GM21360 (cell line): ENCODE measurements around the gene CXorf65.

Experiments used
- ATAC-seq: cut with Tn5 transposase; IDR thresholded peaks from one replicate; pipeline ENCODE4 v1.9.1; 2021; ENCODE audit warnings: mild to moderate bottlenecking, moderate library complexity; ENCODE audit not compliant: unreplicated experiment

CXorf65 gene

DNA sequence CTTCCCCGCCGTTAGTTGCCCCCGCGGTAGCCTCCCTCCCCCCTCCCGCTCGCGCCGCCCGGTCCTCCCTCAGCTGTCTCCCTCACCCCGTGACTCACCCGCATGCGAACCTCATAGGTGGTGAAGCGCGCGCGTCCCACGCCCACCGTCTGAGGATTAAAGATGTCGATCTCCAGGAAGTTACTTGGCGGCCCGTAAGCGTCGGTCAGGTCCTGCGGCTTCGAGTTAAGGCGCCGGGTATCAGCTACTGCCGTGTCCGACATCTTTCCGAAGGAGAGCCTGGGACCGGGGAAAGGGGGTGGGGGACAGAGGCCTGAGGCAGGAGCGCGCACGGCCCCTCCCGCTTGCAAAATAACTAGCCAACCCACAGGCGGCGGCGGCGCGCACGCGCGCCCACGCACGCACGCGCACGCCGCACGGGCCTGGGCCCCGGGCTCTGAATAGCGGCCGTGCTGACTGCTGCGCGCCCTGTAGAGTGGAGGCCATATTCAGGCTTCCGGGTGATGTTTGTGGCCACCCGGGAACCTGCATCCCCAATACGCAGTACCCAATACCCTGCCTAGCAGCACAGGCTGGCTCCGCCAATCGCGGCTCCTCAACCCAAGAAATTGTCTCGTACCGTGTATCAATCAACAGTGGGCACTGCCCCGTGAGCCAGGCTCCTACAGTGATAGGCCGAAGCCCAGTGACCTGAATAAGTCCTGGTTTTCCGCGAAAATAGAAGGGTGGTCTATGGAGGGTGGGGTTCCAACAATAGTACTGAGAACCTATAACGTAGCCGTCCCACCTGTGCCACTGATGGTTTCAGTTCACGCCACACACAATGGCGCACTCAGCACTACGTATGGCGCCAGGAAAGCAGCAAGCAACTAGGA is 38.3 kb downstream of the CXorf65 start, which contains the start of gene SNX12:
TSS of gene SNX12 (minus strand) at position 291 of the 875 bp plus-strand sequence. CDS start at position 263, 28 bp downstream.
- ATAC-seq, result peak; percentile 87

DNA sequence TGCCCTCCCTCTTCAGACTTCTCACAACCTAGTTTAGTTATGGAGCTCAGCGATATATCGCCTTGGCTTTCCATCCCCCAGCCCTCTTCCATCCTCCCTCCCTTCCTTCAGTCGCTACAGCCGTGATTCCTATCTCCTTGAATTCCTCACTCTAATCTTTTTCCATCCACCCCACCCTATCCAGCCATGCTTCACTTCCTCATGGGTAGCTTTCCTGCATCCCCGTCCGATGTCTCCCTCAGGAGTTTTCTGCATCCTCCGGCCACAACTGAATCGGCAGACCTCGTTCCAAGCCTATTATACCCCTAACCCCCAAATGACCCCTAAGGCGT is 38.9 kb downstream of the CXorf65 start:
- ATAC-seq, result no peak

DNA sequence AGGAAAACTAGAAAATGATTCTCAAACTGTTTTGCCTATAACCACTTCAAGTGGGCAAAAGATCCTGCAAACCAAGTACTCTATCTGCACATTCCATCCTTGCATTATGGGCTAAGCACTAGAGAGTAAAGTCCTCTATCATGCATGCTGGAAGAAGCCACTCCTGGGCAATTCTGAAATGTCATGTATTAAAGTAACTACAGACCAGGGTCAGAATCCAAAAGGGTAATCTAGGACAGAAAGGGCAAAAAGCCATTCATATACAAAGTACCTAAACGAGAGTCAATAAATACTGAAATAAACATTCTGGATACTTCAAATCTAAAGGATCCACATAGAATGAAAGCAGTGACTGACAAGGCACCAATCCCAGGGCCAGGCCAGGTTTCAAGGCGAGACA is 39.5 kb downstream of the CXorf65 start:
- ATAC-seq, result no peak

DNA sequence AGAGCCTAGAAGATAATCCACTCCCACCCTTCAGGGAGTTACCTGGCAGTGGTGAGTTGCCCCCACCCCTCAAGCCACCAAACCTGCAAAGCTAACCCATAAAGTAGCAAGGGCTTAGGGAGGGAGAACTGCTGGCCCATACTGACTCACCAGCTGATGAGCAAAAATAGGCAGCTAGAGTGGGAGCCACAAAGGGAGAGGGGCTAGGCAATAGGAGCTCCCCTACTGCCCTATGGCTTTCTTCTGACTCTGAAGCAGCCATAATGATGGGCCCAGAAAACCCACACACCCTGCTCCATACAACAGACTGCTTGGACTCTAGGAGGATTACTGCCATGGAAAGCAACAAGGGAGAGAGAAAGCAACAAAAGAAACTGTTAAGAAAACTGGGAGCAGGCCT is 46.4 kb downstream of the CXorf65 start:
- no peak for ATAC-seq

DNA sequence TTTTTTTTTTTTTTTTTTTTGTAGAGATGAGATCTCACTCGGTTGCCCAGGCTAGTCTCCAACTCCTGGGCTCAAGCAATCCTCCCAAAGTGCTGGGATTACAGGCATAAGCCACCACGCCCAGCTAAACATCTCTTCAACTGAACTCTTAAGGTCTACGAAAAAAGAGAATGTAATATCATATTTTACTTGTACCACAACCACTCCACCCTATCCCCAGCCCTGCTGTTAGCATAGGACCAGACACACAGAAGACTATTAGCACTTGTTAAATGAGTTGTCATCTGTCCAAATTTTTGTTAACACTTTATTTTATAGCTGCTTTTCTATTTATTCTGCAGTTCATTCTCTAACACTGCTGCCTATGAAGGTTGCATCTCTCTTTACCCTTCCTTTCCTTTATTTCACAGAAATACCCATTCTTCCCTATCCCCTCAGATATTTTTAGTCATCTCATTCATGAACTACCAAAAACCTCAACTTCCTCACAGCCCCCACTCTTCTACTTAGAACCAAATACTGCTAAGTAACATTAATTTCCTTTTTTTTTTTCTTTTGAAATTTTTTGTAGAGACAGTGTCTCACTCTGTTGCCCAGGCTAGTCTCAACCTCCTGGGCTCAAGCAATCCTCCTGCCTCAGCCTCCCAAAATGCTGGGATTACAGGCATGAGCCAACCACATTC is 48.6 kb downstream of the CXorf65 start:
- no peak for ATAC-seq

DNA sequence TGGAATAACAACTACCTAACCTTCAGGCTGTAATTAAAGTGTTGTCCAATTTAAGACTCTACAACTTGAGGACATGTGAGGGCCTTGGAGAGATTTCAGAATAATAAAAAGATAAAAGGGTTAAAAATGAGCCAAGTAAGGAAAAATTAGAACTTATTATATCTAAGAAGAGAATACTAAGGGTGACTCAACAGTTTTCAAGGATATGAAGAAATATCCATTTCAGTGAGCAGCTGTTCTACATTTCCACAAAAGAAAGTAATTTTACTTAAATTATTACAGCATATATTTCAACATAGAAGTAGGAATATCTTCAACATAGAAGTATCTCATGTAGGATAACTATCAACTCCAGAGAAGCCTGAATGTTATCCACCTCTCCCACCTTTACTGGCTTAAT is 49.7 kb downstream of the CXorf65 start:
- ATAC-seq, result no peak
